Neural cell (in vitro differentiated cells): ENCODE results near the gene TNS3.

Experiments
- TAF1 ChIP-seq: IDR thresholded peaks from 2 replicates; pipeline ENCODE4 v1.6.1; 2012; ENCODE audit warnings: low read depth
- TF ChIP-seq, protein P1 (sequence below): fragments of 450-650 bp; IDR thresholded peaks from 2 replicates; pipeline ENCODE4 v1.5.1; 2014; ENCODE audit warnings: antibody characterized with exemption, mild to moderate bottlenecking, moderate library complexity; ENCODE audit not compliant: poor library complexity, severe bottlenecking

DNA sequence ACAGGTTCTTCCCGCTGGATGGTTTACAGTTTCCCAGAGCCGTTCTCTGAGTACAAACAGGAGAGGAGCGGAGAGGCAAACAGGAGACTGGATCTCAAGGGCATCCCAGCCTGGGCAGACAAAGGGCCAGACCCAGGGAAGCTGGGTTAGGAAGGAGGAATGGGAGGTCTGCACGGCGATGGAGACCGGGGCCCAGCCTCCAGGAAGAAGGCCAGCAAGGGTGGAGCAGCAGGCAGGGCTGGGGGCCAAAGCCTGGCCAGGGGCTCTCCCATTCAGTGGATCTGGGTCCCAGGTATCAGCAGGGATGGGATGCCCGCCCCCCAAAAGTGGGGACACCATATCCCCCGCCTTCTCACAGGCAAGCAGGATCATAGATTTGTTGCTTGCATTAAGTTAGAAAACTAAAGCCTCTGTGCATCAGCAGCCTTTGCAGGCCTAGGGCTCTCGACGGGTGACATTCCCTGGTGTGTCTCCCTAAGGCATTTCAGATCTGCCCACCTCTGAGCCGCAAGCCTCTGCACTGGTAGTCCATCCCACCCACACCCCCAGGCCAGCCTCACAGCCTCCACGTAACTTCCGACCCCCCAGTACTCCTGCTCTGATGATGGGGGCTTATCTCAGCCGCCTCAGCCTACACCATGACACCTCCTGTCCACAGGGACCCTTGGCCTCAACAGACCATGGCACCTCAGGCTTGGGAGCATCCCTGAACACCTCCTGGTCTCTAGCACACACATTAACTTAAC, 59.9 kb downstream of the TNS3 start:
- TF ChIP-seq, protein P1, sequence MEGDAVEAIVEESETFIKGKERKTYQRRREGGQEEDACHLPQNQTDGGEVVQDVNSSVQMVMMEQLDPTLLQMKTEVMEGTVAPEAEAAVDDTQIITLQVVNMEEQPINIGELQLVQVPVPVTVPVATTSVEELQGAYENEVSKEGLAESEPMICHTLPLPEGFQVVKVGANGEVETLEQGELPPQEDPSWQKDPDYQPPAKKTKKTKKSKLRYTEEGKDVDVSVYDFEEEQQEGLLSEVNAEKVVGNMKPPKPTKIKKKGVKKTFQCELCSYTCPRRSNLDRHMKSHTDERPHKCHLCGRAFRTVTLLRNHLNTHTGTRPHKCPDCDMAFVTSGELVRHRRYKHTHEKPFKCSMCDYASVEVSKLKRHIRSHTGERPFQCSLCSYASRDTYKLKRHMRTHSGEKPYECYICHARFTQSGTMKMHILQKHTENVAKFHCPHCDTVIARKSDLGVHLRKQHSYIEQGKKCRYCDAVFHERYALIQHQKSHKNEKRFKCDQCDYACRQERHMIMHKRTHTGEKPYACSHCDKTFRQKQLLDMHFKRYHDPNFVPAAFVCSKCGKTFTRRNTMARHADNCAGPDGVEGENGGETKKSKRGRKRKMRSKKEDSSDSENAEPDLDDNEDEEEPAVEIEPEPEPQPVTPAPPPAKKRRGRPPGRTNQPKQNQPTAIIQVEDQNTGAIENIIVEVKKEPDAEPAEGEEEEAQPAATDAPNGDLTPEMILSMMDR: no peak
- no peak for TF ChIP-seq TAF1
